Measurements from ENCODE around the gene MEGF8.
"Not testable (repeated sequence)": the region's sequence is repeated elsewhere in the genome, so short reads cannot be mapped to it uniquely, and the experiment has no call there.

Gene MEGF8

DNA sequence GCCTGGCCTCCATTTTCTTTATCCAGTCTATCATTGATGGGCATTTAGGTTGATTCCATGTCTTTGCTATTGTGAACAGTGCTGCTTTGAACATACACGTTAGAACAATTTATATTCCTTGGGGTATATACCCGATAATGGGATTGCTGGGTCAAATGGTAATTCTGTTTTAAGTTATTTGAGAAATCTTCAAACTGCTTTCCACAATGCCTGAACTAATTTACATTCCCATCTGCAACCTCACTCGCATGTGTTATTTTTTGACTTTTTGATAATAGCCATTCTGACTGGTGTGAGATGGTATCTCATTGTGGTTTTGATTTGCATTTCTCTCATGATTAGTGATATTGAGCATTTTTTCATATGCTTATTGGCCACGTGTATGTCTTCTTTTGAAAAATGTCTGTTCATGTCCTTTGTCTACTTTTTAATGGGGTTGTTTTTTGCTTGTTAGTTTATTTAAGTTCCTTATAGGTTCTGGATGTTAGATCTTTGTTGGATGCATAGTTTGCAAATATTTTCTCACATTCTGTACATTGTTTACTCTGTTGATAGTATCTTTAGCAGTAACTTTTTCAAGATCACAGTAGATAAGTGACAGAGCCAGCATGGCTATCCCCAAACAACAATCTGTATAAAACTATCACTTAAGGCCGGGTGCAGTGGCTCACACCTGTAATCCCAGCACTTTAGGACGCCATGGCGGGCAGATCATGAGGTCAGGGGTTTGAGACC, 13.9 kb downstream of the MEGF8 start:
- H2BK5ac ChIP-seq (ENCODE audit: low read length); H3K18ac ChIP-seq (ENCODE audit: low read length); H3K79me2 ChIP-seq (ENCODE audit: control insufficient read depth, insufficient read depth, low read length); H3K79me1 ChIP-seq (ENCODE audit: low read length); H3K9ac ChIP-seq (ENCODE audit: low read length); H2BK15ac ChIP-seq (replicated peaks; ENCODE audit: low read depth); H4K5ac ChIP-seq (ENCODE audit: low read length); H3K23ac ChIP-seq (ENCODE audit: low read length); H3K4ac ChIP-seq (ENCODE audit: low read depth, low read length); H2BK120ac ChIP-seq (ENCODE audit: low read depth, low read length); H3K56ac ChIP-seq (ENCODE audit: low read length); H3K4me2 ChIP-seq (ENCODE audit: low read length); H3K27ac ChIP-seq (ENCODE audit: low read depth, low read length); H3K4me1 ChIP-seq (ENCODE audit: control insufficient read depth, low read depth, low read length); DNase-seq; H3K27me3 ChIP-seq (ENCODE audit: insufficient read depth, low read length, poor library complexity); H3K4me3 ChIP-seq (ENCODE audit: low read length); H4K8ac ChIP-seq (ENCODE audit: low read depth, low read length); H2AK5ac ChIP-seq (ENCODE audit: low read length); H3K36me3 ChIP-seq (ENCODE audit: control insufficient read depth, insufficient read depth, low read length): not testable (repeated sequence)
- WGBS (ENCODE audit: extremely low coverage, insufficient coverage, low lambda C conversion rate), result no CpG with 5 or more reads among the region's 7 CpGs

DNA sequence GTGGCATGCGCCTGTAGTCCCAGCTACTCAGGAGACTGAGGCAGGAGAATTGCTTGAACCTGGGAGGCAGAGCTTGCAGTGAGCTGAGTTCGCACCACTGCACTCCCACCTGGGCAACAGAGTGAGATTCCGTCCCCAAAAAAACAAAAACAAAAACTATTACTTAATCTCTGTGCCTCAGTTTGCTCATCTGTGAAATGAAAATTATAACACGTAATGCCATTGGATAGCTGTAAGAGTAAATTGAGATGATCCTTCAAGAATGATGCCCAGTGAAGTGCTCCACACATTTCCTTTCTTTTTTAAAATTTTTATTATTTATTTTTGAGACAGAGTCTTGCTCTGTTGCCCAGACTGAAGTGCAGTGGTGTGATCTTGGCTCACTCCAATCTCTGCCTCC, 14.5 kb downstream of the MEGF8 start:
- not testable (repeated sequence) for H3K27ac ChIP-seq (ENCODE audit: low read depth, low read length); H3K4me2 ChIP-seq (ENCODE audit: low read length); H3K79me1 ChIP-seq (ENCODE audit: low read length); H2BK5ac ChIP-seq (ENCODE audit: low read length); H3K18ac ChIP-seq (ENCODE audit: low read length); H3K4me3 ChIP-seq (ENCODE audit: low read length); H2BK15ac ChIP-seq (replicated peaks; ENCODE audit: low read depth); H3K9ac ChIP-seq (ENCODE audit: low read length); H3K36me3 ChIP-seq (ENCODE audit: control insufficient read depth, insufficient read depth, low read length); H3K4ac ChIP-seq (ENCODE audit: low read depth, low read length); H3K23ac ChIP-seq (ENCODE audit: low read length); H2BK120ac ChIP-seq (ENCODE audit: low read depth, low read length); H3K79me2 ChIP-seq (ENCODE audit: control insufficient read depth, insufficient read depth, low read length); H3K56ac ChIP-seq (ENCODE audit: low read length); H3K4me1 ChIP-seq (ENCODE audit: control insufficient read depth, low read depth, low read length); H4K5ac ChIP-seq (ENCODE audit: low read length); H4K8ac ChIP-seq (ENCODE audit: low read depth, low read length); H2AK5ac ChIP-seq (ENCODE audit: low read length); H3K27me3 ChIP-seq (ENCODE audit: insufficient read depth, low read length, poor library complexity); DNase-seq
- no CpG with 5 or more reads among the region's 4 CpGs for WGBS (ENCODE audit: extremely low coverage, insufficient coverage, low lambda C conversion rate)

DNA sequence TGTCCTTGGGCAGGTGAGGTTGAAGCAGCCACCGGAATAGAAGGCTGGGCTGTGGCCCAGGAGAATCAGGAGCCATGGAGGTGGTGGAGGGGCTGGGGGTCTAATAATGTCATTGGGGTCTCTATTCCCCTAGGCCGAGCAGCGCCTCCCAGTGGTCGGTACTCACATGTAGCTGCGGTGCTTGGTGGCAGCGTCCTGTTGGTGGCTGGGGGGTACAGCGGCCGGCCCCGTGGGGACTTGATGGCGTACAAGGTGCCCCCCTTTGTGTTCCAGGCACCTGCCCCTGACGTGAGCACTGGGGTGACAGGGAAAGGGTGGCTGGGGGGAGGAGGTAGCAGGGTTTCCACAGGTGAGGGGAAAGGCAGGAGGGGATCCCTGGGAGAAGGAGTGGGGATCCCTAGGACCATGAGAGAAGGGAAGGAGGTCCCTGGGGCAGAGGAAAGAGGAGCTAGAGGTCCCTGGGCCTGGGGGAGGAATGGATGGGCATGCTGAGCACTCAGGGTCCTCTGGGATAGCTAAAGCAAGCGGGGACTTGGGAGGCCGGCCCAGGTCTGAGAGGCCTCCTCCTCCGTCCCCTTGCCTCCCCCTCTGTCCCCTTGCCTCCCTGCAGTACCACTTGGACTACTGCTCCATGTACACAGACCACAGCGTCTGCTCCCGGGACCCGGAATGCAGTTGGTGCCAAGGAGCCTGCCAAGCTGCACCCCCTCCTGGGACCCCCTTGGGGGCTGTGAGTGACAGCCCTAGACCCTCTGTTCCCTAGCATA, 18.1 kb downstream of the MEGF8 start:
- no peaks in the 10 kb centered on the region for H3K27me3 ChIP-seq (ENCODE audit: insufficient read depth, low read length, poor library complexity)
- H2BK120ac ChIP-seq (ENCODE audit: low read depth, low read length), result no peak overlapping the region
- H3K4me1 ChIP-seq (ENCODE audit: control insufficient read depth, low read depth, low read length), result no peaks in the 10 kb centered on the region
- H2BK15ac ChIP-seq (replicated peaks; ENCODE audit: low read depth), result no peak overlapping the region
- DNase-seq, result peak; percentile 28
- H3K18ac ChIP-seq (ENCODE audit: low read length), result no peak overlapping the region
- no peak overlapping the region for H3K27ac ChIP-seq (ENCODE audit: low read depth, low read length)
- WGBS (ENCODE audit: extremely low coverage, insufficient coverage, low lambda C conversion rate), result no CpG with 5 or more reads among the region's 17 CpGs
- H2AK5ac ChIP-seq (ENCODE audit: low read length), result no peak overlapping the region
- no peak overlapping the region for H2BK5ac ChIP-seq (ENCODE audit: low read length)
- H3K4me2 ChIP-seq (ENCODE audit: low read length), result no peak overlapping the region
- no peak overlapping the region for H3K4me3 ChIP-seq (ENCODE audit: low read length)
- H4K5ac ChIP-seq (ENCODE audit: low read length), result no peak overlapping the region
- no peak overlapping the region for H3K23ac ChIP-seq (ENCODE audit: low read length)
- no peak overlapping the region for H4K8ac ChIP-seq (ENCODE audit: low read depth, low read length)
- no peak overlapping the region for H3K4ac ChIP-seq (ENCODE audit: low read depth, low read length)
- H3K79me1 ChIP-seq (ENCODE audit: low read length), result no peaks in the 10 kb centered on the region
- H3K36me3 ChIP-seq (ENCODE audit: control insufficient read depth, insufficient read depth, low read length), result no peaks in the 10 kb centered on the region
- H3K9ac ChIP-seq (ENCODE audit: low read length), result no peak overlapping the region
- no peaks in the 10 kb centered on the region for H3K79me2 ChIP-seq (ENCODE audit: control insufficient read depth, insufficient read depth, low read length)
- no peak overlapping the region for H3K56ac ChIP-seq (ENCODE audit: low read length)

DNA sequence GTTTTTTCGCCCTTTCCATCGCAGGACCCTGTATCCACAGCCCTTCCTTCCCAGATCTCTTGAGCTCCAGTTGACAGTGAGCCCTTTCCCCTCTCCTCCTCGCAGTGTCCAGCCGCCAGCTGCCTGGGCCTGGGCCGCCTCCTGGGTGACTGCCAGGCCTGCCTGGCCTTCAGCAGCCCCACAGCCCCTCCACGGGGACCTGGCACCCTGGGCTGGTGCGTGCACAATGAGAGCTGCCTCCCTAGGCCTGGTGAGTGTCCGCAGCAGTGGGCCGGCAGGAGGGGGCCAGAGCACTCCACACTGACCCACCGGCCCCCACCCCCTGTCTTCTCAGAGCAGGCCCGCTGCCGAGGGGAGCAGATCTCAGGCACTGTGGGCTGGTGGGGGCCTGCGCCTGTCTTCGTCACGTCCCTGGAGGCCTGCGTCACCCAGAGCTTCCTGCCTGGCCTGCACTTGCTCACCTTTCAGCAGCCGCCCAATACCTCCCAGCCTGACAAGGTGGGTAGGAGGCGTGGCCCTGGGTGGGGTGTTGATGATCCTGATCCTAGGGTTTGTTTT, 19.0 kb downstream of the MEGF8 start:
- H3K27me3 ChIP-seq (ENCODE audit: insufficient read depth, low read length, poor library complexity), result no peaks in the 10 kb centered on the region
- H3K79me1 ChIP-seq (ENCODE audit: low read length), result no peaks in the 10 kb centered on the region
- no peak overlapping the region for H3K4ac ChIP-seq (ENCODE audit: low read depth, low read length)
- no peak overlapping the region for H2BK120ac ChIP-seq (ENCODE audit: low read depth, low read length)
- H2AK5ac ChIP-seq (ENCODE audit: low read length), result no peak overlapping the region
- no peak overlapping the region for H2BK15ac ChIP-seq (replicated peaks; ENCODE audit: low read depth)
- no peak overlapping the region for H4K8ac ChIP-seq (ENCODE audit: low read depth, low read length)
- no peak overlapping the region for H3K23ac ChIP-seq (ENCODE audit: low read length)
- no peak for DNase-seq
- no peak overlapping the region for H3K56ac ChIP-seq (ENCODE audit: low read length)
- no peak overlapping the region for H4K5ac ChIP-seq (ENCODE audit: low read length)
- no peaks in the 10 kb centered on the region for H3K79me2 ChIP-seq (ENCODE audit: control insufficient read depth, insufficient read depth, low read length)
- no peaks in the 10 kb centered on the region for H3K36me3 ChIP-seq (ENCODE audit: control insufficient read depth, insufficient read depth, low read length)
- H3K18ac ChIP-seq (ENCODE audit: low read length), result no peak overlapping the region
- H2BK5ac ChIP-seq (ENCODE audit: low read length), result no peak overlapping the region
- H3K27ac ChIP-seq (ENCODE audit: low read depth, low read length), result no peak overlapping the region
- no peak overlapping the region for H3K4me3 ChIP-seq (ENCODE audit: low read length)
- H3K4me2 ChIP-seq (ENCODE audit: low read length), result no peak overlapping the region
- H3K9ac ChIP-seq (ENCODE audit: low read length), result no peak overlapping the region
- no peaks in the 10 kb centered on the region for H3K4me1 ChIP-seq (ENCODE audit: control insufficient read depth, low read depth, low read length)
- WGBS (ENCODE audit: extremely low coverage, insufficient coverage, low lambda C conversion rate), result no CpG with 5 or more reads among the region's 18 CpGs

DNA sequence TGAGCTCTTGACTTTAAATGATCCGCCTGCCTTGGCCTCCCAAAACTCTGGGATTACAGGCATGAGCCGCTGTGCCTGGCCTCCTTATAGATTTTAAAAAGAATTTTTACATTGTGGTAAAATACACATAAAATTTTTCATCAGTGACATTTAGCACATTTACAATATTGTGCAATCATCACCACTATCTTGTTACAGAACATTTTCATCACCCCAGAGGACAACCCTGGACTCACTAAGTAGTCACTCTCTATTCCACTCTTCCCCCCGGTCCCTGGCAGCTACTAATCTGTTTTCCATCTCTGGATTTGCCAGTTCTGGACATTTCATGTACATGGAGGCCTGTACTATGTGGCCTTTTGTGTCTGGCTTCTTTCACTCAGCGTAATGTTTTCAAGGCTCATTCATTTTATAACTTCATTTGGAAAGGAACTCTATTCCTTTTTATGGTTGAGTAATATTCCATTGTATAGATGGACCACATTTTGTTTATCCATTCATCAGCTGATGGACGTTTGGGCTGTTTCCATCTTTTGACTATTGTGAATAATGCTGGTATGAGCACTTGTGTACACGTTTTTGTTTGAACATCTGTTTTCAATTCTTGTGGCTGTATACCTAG, 19.9 kb downstream of the MEGF8 start:
- Histone ChIP-seq H3K56ac (ENCODE audit: low read length) (no peak overlapping the region), H3K4me2 (ENCODE audit: low read length) (no peak overlapping the region), H2BK120ac (ENCODE audit: low read depth, low read length) (no peak overlapping the region), H2AK5ac (ENCODE audit: low read length) (no peak overlapping the region), H4K8ac (ENCODE audit: low read depth, low read length) (no peak overlapping the region), H3K23ac (ENCODE audit: low read length) (no peak overlapping the region), H3K18ac (ENCODE audit: low read length) (no peak overlapping the region), H3K27ac (ENCODE audit: low read depth, low read length) (no peak overlapping the region), H3K4me3 (ENCODE audit: low read length) (no peak overlapping the region), H3K4me1 (ENCODE audit: control insufficient read depth, low read depth, low read length) (no peaks in the 10 kb centered on the region), H2BK15ac (replicated peaks; ENCODE audit: low read depth) (no peak overlapping the region), H3K79me2 (ENCODE audit: control insufficient read depth, insufficient read depth, low read length) (no peaks in the 10 kb centered on the region), H2BK5ac (ENCODE audit: low read length) (no peak overlapping the region), H3K27me3 (ENCODE audit: insufficient read depth, low read length, poor library complexity) (no peaks in the 10 kb centered on the region), H4K5ac (ENCODE audit: low read length) (no peak overlapping the region), H3K79me1 (ENCODE audit: low read length) (no peaks in the 10 kb centered on the region), H3K36me3 (ENCODE audit: control insufficient read depth, insufficient read depth, low read length) (no peaks in the 10 kb centered on the region), H3K9ac (ENCODE audit: low read length) (no peak overlapping the region), H3K4ac (ENCODE audit: low read depth, low read length) (no peak overlapping the region)
- no CpG with 5 or more reads among the region's 6 CpGs for WGBS (ENCODE audit: extremely low coverage, insufficient coverage, low lambda C conversion rate)
- DNase-seq, result no peak

All from mesendoderm (in vitro differentiated cells).